Measurements from ENCODE around the gene BCAT1.
A peak's percentile ranks its signal among the peaks of the same experiment; 100 is the strongest.
"Not testable (repeated sequence)": the region's sequence is repeated elsewhere in the genome, so short reads cannot be mapped to it uniquely, and the experiment has no call there.

BCAT1 gene

DNA sequence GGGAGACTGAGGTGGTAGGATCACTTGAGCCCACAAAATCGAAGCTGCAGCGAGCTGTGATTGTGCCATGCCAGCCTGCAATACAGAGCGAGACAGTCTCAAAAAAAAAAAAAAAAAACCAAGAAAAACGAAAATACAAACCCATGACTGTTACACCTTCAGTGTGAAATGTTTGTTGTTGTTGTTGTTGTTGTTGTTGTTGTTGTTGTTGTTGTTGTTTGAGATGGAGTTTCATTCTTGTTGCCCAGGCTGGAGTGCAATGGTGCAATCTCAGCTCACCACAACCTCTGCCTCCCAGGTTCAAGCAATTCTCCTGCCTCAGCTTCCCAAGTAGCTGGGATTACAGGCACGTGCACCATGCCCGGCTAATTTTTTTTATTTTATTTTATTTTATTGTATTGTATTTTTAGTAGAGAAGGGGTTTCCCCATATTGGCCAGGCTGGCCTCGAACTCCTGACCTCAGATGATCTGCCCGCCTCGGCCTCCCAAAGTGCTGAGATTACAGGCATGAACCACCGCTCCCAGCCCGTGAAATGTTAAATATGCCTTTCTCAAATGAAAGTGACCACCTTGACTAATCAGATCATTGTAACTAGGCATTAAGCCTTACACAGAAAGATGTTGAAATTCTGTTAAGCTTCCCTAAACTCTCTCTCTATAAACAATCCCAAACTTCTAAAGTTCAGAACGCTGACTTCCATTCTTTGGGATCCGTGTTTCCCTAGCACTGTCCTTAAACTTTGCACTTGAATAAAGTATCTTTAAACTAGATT lies 20.2 kb downstream of the BCAT1 start:
- DNase-seq (ENCODE audit: low spot score) = not testable (repeated sequence)

DNA sequence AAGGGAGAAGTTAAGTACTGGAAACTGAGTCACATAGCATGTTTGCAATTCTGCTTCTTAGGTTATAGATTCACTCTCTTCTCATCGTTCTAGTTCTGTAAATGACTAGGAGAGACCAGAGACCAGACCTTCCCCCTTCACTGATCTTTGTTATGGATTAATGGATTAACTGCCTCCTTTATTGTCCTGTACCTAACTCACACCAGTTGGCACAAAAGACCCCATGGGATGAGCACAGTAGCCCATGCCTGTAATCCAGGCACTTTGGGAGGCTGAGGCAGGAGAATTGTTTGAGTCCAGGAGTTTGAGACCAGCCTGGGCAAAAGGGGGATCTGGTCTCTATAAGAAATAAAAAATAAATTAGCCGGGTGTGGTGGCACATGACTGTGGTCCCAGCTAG lies 20.8 kb downstream of the BCAT1 start:
- no peak for DNase-seq (ENCODE audit: low spot score)

DNA sequence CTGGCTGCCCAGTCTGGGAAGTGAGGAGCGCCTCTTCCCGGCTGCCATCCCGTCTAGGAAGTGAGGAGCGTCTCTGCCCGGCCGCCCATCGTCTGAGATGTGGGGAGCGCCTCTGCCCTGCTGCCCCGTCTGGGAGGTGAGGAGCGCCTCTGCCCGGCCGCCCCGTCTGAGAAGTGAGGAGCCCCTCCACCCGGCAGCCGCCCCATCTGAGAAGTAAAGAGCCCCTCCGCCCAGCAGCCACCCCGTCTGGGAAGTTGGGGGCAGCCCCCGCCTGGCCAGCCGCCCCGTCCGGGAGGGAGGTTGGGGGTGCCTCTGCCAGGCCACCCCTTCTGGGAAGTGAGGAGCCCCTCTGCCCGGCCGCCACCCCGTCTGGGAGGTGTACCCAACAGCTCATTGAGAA lies 22.8 kb downstream of the BCAT1 start:
- DNase-seq (ENCODE audit: low spot score) = not testable (repeated sequence)

DNA sequence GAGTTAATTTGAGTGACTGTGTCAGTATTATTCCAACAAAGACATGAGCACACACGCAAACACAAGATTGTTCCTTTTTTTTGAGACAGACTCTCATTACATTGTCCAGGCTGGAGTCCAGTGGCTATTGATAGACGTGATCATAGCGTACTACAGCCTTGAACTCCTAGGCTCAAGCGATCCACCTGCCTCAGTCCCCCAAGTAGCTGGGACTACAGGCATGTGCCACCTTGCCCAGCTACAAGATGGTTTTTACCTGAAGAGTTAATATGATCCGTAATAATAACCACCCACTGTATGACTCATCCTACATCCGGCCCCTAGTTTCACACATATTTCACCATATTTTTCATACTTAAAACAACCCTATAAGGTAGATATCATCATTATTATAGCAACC lies 26.8 kb downstream of the BCAT1 start:
- DNase-seq (ENCODE audit: low spot score) = no peak

DNA sequence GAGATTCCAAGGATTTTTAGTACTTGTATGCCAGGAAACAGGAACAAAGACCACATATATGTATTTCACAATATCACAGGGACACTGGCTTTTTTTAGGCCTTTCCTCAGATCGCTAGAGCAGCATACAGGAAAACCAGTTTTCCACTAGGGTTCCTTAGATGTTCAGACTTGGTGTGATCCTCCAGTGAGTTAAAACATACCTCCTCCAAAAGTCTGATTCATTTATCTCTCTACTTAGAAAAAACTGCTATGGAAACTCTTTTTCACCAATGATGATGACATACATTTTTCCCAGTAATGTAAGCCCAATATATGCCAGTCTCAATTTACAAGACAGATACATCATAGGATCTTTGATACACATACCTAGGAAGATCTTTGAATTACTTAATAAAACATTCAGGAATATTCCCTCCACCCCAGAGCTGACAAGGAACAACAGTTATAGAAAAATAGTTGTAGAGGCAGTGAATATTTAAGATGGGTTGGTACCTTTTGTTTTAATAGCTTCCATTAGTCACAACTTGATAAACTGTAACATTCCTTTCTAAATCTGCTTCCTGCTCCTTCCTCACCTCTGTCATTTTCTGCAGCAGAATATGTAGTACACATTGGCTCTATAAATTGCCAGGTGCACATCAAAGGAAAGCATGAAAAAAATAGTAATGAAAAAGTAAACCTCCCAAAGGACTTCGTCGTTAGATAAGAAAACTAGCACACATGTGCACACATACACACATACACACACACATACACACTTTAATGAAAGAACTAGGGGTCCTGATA lies 27.5 kb downstream of the BCAT1 start:
- peak; percentile 33 for DNase-seq (ENCODE audit: low spot score)

DNA sequence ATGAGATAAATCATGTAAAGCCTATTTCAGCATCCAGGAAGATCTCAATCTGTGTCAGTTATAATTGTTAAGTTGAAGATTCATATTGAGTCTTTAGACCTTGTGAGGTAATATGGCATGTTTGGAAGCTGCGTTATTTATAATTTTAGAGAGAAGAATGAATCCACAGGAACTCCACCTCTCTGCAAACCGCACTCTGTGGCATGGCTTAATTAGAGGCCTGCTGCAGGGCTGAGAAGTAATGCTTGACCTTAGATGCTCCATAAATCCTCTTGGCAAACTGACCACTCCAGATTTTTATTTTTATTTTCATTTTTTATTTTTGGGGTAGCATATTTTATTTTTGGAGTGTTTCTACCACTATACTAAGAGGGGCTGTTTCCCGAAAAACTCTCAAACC lies 28.8 kb downstream of the BCAT1 start:
- no peak for DNase-seq (ENCODE audit: low spot score)

DNA sequence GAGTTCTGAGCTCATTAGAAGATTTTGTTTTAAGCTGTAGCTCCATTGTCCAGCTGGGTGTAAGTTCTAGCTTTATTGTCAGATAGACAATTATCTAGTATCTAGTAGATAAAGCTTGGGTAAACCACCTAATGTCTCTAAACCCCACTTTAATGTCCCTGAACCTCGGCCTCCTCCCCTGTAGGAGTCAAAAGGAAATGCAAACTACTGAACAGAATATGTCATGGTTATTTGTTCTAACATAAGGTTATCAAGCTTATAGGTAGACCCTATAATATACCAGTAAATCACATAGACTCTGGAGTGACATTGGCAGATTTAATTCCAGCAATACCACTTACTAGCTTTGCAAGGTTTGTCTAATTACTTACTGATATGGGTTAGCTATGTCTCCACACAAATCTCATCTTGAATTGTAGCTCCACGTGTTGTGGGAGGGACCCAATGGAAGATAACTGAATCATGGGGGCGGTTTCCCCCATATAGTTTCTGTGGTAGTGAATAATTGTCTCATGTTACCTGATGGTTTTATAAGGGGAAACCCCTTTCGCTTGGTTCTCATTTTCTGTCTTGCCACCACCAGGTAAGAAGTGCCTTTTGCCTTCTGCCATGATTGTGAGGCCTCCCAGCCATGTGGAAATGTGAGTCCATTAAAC lies 29.4 kb downstream of the BCAT1 start:
- no peak for DNase-seq (ENCODE audit: low spot score)

DNA sequence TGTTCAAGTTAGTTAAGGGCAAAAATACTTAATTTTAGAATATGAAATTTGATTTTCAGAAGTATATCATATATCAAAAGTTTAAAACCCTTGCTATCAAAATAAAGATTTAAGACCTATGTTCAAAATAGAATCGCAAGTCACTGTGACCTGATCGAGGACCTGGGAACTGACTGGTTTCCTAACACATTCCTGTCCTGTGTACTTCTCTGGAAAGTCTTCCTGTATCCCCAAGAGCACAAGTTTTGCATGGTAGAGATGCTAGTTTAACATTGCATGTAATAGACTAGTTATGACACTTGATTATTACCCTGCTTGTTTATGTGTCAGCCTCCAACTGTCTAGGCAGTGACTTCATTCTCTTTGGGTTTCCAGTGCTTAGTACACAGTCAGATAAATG lies 30.3 kb downstream of the BCAT1 start:
- DNase-seq (ENCODE audit: low spot score) = no peak

DNA sequence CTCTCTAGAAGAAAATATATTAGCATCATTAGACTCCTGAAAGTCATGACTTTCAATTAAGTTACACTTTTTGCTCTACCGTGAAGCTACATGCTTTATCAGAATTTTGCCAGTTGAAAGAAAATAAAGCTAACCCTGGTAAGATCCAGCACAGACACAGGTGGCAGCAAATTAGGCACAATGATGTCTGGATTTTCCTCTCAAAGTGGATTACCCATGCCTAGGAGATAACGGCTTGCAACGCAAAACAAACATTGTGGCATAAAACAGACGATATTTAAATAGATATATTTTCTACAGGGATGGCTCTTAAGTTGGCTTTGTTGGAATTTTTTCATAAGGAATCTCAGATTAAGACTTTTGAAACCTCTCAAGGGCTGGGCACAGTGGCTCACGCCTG lies 33.4 kb downstream of the BCAT1 start:
- DNase-seq (ENCODE audit: low spot score) = no peak

DNA sequence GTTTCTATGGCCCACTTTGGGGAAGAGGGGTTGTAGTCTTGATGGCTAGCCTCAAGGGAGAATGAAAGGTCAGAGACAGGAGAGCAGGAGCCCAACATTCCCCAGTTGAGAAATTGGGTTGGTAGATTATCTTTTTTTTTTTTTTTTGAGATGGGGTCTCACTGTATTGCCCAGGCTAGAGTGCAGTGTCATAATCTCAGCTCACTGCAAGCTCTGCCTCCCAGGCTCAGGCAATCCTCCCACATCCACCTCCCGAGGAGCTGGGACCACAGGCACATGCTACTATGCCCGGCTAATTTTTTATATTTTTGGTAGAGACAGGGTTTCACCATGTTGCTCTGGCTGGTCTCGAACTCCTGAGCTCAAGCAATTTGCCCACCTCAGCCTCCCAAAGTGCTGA lies 34.9 kb downstream of the BCAT1 start:
- DNase-seq (ENCODE audit: low spot score) = no peak

DNA sequence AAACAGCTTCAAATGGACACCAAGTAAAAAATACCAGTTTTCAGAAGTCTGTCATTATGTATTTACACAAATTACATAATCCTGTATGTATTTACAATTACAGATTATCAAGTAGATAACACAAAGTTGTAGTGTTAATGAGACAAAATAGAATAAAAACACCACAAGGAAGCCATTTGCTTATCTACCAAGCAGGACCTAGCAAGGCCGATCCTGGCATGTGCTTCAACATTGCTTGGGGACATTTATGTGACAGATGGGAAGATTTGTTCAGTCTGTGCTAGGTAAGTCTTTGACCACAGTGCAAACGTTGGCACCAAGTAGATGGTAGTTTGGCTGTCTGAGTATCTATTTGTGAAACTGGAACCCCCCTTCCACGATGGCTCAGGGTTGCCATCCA lies 35.8 kb downstream of the BCAT1 start:
- no peak for DNase-seq (ENCODE audit: low spot score)

DNA sequence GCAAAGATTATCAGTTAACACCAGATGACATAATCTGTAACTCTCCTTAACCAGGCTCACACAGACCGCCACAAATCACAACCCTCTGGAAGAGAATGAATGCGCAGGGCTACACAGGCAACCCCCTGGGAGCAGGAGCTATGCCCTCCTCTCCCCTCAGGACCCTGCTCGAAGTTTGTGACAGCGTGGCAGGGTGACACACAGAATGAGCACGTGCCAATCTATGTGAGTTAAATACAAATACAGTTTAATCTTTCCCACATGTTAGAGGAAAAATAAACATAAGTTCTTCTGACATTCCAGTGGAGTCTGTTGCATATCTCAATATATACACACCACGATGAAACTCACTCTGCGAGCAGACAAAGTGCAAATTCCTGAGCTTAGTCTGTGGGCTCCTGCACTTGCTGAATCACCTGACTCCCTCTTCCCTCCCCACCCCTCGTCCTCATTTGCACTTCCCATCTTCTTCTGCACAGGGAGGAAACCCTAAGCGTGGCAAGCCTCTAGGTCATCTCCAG lies 37.6 kb downstream of the BCAT1 start:
- DNase-seq (ENCODE audit: low spot score) = no peak

DNA sequence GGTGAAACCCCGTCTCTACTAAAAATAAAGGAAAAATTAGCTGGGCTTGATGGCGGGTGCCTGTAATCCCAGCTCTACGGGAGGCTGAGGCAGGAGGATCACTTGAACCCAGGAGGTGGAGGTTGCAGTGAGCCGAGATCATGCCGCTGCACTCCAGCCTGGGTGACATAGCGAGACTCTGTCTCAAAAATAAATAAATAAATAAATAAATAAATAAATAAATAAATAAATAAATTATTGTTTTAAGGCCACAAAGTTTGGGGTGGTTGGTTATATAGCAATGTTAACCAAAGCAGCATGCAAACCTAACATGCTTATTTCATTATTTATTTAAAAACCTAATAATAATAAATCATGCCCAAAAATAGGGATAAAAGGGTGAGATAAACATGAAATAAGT lies 38.7 kb downstream of the BCAT1 start:
- not testable (repeated sequence) for DNase-seq (ENCODE audit: low spot score)

DNA sequence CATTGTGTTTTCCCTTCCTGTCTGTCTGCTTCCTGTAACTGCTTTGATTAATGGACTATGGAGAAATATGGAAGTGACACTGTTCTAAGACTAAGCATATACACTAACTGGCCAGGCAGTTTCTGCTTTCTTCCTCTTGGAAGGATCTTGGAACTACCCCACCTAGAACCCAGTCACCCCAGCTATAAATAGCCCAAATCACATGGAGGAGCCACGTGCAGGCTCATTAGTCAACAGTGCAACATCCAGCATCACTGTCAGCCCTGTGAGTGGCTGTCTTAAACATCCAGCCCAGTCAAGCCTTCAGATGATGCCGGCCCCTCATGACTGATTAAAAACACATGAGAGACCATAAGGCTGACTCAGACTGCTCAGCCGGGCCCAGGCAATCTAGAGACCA lies 39.2 kb downstream of the BCAT1 start:
- peak; percentile 89 for DNase-seq (ENCODE audit: low spot score)

DNA sequence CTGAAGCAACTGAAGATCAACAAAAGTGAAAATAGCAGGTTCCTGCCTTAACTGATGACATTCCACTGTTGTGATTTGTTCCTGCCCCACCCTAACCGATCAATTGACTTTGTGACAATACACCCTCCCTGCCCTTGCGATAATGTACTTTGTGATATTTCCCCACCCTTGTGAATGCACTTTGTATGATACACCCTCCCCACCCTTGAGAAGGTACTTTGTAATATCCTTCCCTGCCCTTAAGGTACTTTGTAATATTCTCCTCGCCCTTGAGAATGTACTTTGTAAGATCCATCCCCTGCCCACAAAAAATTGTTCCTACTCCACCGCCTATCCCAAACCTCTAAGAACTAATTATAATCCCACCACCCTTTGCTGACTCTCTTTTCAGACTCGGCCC lies 41.4 kb downstream of the BCAT1 start:
- DNase-seq (ENCODE audit: low spot score) = no peak

DNA sequence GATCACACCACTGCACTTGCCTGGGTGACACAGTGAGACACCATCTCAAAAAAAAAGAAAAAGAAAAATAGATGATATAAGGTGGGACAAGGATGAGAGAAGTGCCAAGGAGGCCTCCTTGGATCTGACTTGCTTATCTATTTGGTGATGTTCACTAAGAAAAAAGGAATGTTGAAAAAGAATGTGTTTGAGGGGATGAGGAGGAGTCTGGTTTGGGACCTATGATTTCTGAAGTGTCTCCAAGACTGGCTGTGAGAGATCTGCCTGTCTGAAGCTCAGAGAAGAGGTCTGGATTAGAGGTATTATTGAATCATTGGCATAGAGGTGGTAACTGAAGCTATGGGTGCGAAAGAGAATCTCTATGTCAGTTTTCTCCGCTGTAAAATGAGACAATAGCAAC lies 42.8 kb downstream of the BCAT1 start:
- DNase-seq (ENCODE audit: low spot score) = no peak

DNA sequence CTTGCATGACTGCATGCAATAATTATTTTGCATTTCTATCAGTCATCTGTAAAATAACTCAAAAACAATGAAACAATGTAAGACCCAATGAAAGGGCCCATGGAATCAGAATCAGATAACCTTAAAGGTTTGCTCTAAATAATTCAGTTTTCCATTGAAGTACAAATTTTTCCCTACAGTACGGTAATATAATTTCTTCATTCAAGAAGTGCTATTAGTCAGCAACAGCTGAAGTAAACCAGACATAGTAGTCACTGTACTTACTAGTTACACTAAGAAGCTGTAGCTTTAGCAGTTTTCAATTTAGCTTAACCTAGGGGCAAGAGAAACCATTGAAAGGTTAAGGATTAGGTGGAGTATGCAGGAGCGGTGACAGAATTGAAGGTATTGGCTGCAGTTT lies 43.5 kb downstream of the BCAT1 start:
- no peak for DNase-seq (ENCODE audit: low spot score)

DNA sequence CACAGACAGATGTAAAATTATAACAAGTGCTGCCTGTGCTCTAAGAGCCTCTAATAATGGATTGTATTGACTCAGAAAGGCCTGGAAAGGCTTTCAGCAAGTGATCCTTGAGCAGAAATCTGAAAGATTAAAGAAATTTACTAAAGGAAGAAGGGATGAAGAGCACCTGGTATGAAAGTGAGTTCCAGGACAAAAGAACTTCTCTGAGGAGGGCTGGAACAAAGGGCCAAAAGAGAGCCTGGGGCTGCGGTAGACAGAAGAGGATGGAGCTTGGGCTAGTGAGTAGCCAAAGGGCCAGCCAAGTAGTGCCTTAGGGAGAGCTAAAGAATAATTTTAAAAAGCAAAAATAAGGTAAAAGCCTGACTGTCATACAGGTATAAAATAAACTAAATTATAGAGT lies 44.0 kb downstream of the BCAT1 start:
- DNase-seq (ENCODE audit: low spot score) = no peak

DNA sequence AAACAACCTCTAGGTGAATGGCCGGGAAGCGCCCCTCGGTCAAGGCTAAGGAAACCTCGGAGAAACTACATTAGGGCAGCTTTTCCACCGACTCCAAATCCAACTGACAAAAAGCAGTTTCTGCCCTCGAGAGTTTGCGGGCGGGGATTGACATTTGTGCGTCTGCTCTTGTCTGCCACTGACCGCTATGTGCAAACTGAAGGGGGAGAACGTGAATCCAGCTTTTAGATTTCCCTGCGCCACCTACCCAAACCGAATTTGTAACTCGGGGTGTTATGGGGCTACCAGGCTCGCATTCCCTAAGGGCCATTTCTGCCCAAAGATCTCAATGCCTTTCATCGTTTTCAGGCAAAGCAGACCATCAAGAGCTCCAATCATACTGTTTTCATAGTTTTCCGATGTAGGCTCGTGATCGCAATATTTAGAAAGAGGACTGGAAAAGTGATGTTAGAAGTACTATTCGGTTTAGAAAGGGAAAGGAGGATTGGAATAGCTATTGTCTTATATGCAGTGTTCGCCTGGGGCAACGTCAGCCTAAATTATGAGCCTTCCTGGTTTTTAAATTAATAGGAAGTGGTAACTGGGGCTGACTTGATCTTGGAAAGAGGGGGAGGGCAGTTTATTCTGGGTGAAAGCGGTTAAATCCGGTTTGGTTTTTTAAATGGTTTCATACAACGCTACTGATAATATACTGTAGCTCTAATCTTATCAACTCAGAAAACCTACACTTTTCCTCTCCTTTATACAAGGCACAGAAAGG lies 45.4 kb downstream of the BCAT1 start:
- DNase-seq (ENCODE audit: low spot score) = peak; percentile 33

DNA sequence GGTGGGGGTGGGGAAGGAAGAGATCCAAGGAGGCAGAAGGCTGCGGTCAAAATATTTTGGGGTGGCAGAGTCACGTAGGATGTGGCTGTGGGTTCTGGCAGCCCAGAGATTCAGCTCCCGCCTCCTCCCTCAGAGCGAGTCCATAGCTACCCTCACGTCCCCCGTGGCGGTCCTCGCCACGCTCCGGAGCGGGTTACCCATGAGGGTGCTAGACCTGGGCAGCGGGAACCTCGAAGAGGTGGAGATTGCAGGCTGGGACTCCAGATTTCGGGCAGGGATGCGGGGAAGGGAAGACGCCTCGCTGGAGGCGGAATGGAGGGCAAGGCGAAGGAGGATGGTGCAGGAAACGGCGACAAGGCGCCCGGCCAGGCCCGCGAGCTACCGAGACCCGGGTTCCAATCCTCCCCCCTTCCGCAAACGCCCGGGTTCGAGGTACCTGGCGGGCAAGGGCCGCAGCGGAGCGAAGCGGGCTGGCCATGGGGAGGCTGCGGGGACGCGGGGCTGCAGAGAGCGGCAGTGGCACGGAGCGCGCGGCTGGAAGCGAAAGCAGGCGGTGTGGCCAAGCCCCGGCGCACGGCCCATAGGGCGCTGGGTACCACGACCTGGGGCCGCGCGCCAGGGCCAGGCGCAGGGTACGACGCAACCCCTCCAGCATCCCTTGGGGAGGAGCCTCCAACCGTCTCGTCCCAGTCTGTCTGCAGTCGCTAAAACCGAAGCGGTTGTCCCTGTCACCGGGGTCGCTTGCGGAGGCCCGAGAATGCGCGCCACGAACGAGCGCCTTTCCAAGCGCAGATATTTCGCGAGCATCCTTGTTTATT lies 46.2 kb downstream of the BCAT1 start:
- DNase-seq (ENCODE audit: low spot score) = no peak

Data from kidney capillary endothelial cell (primary cell).